ENCODE results near the gene GYG2.

Gene GYG2

DNA sequence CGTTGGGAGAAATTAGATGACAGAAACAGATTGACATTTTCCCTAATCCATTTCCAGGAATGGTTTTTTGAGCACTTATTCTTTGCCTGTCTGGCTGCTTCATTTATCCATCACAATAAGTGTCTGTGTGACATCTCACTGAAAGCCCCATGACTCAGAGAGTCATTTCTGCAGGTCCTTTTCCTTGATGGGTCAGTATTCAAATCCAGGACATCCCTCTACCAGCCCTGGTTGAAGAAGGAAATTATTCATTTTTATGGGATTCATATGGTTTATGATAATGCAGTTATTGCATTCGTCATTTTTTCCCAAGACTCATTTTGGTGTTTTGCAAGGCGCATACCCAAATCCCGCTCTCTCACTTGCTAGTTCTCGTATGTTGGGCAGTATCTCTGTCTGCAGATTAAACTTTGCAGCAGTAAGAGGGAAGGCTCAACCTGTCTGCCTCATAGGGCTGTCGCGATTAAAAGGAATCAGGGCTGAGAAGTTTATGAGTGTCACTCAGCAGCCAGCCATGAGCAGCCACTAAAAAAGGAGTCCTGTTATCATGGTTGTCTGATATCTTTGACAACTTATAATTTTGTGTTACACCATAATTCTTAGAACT is 44.0 kb downstream of the GYG2 start:
- no peak for DNase-seq (ENCODE audit: low read depth, low spot score)
- peak overlapping the region; percentile 96 for H3K27ac ChIP-seq
- H3K9me3 ChIP-seq (ENCODE audit: low read depth, low read length), result no peaks in the 10 kb centered on the region
- no peaks in the 10 kb centered on the region; the same call in 1 of the 2 replicates for H3K36me3 ChIP-seq (ENCODE audit: insufficient read depth, low read length)
- H3K4me3 ChIP-seq, result peak overlapping the region; percentile 73
- H3K9ac ChIP-seq (ENCODE audit: insufficient read length), result peak overlapping the region; percentile 58
- no peak for TF ChIP-seq FOXP2 (optimal IDR thresholded peaks at IDR 0.05; ENCODE audit: control extremely low read depth, extremely low read length, insufficient read depth)
- no peak for TF ChIP-seq POLR2AphosphoS5 (IDR thresholded peaks at IDR 0.05; ENCODE audit: borderline replicate concordance, low read depth, low read length)
- TF ChIP-seq EZH2 (IDR thresholded peaks at IDR 0.05), result no peak

DNA sequence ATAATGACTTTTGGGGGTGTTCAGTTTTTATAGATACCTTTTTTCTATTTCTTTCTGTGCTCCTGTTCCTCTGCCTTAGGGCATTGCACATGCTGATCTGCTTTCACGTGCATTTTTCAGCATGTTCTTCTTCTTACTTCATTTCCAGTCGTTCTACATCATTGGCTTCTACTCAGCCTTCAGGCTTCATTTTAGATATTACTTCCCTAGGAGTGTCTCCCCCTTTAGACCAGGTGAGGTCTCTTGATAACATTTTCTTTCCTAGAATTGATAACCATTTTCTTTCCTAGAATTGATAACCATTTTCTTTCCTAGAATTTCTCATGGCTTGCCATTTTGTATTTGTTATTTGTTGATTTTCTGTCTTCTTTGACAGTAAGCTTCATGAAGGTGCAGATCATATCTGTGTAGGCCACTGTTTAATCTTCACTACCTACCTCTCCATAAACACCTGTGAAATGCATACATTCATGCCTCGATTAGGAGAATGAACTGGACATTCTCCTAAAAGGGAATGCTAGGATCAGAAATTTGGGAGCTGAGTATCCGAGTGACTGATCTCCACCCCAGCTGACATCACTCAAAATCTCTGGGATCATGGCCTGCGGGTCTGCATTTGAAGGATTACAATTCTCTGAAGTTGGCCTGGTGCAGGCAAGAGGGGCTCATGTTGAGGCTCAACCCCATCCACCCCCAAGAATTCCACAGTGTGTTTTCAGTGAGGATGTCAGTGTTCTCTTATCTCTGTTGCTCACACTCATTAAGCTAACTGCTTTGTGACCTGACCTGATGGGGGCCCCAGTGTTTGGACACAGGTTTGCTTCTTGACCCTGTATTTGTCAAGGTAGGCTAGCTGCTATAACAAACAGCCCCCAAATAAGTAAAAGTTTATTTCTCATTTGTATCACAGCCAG is 45.7 kb downstream of the GYG2 start:
- TF ChIP-seq EZH2 (IDR thresholded peaks at IDR 0.05) (no peak), FOXP2 (optimal IDR thresholded peaks at IDR 0.05; ENCODE audit: control extremely low read depth, extremely low read length, insufficient read depth) (no peak), POLR2AphosphoS5 (IDR thresholded peaks at IDR 0.05; ENCODE audit: borderline replicate concordance, low read depth, low read length) (no peak)
- H3K9me3 ChIP-seq (ENCODE audit: low read depth, low read length), result no peaks in the 10 kb centered on the region
- H3K4me3 ChIP-seq, result no peak overlapping the region
- no peak for DNase-seq (ENCODE audit: low read depth, low spot score)
- H3K9ac ChIP-seq (ENCODE audit: insufficient read length), result no peak overlapping the region
- H3K27ac ChIP-seq, result no peak overlapping the region
- no peaks in the 10 kb centered on the region; the same call in 1 of the 2 replicates for H3K36me3 ChIP-seq (ENCODE audit: insufficient read depth, low read length)

DNA sequence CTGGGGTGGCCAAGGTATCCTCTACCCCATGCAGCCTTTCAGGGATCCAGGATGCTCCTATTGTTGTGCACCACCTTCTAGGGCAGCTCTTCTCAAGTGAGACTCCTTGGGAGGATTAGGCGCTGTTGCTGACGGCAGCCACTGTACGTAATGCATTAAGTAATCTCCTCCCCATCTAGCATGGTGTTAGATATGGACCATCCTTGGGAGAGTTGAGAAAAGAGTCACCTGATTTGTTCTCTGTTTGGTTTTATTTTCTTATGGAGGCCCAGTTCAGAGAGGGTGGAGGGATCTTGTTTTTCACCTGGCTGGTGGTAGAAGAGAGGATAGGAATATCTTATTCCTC is 46.4 kb downstream of the GYG2 start:
- TF ChIP-seq POLR2AphosphoS5 (IDR thresholded peaks at IDR 0.05; ENCODE audit: borderline replicate concordance, low read depth, low read length), result no peak
- TF ChIP-seq EZH2 (IDR thresholded peaks at IDR 0.05), result no peak
- no peak for TF ChIP-seq FOXP2 (optimal IDR thresholded peaks at IDR 0.05; ENCODE audit: control extremely low read depth, extremely low read length, insufficient read depth)
- Histone ChIP-seq H3K36me3 (ENCODE audit: insufficient read depth, low read length) (no peaks in the 10 kb centered on the region; the same call in 1 of the 2 replicates), H3K9ac (ENCODE audit: insufficient read length) (no peak overlapping the region), H3K4me3 (no peak overlapping the region), H3K9me3 (ENCODE audit: low read depth, low read length) (no peaks in the 10 kb centered on the region), H3K27ac (no peak overlapping the region)
- DNase-seq (ENCODE audit: low read depth, low spot score), result no peak

DNA sequence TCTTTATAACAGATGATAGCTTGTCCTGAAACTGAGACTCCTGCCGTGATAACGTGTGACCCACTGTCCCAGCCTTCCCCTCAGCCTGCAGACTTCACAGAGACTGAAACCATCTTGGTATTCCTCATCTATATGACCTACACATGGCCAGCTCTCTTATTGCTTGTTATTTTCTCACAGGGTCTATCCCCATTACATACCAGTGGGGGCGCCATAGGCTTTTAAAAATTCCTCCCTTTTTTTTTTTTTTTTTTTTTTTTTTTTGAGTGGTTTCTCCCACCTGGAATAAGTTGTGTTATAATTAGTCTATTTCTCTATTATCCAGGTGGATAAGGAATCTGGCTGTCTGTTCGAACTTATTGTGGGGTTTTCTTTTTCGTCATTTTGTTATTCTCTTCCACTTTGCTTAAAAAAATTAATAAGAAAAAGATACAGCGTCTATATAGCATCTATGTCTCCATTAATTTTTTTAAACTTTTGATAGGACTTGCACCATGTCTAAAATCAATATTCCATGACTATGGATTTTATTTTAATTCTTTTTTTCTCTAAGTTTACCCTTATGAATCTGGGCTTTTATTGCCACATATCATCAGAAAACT is 47.2 kb downstream of the GYG2 start:
- H3K9me3 ChIP-seq (ENCODE audit: low read depth, low read length), result no peaks in the 10 kb centered on the region
- DNase-seq (ENCODE audit: low read depth, low spot score), result no peak

DNA sequence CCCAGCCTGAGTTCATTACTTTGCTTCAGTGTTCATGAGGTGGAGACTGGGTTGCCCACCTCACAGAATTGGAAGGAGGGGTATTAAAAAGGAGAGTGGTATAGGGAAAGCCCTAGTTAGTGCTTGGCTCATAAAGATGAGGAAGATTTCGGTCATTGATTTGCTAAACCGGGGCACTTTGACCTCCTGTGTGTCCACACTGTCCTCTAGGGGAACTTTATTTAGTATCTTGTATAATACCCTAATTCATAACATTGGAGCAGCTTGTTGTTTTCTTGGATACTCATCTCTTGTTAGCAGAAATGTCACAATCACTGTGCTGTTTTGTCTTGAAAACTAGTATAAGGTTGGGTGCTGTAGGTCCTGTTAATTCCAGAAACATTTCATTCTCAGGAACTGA is 49.8 kb downstream of the GYG2 start:
- Histone ChIP-seq H3K27ac (no peak overlapping the region), H3K36me3 (ENCODE audit: insufficient read depth, low read length) (no peaks in the 10 kb centered on the region; the same call in 1 of the 2 replicates), H3K9me3 (ENCODE audit: low read depth, low read length) (no peaks in the 10 kb centered on the region), H3K9ac (ENCODE audit: insufficient read length) (no peak overlapping the region), H3K4me3 (no peak overlapping the region)
- TF ChIP-seq FOXP2 (optimal IDR thresholded peaks at IDR 0.05; ENCODE audit: control extremely low read depth, extremely low read length, insufficient read depth), result no peak
- no peak for TF ChIP-seq EZH2 (IDR thresholded peaks at IDR 0.05)
- no peak for TF ChIP-seq POLR2AphosphoS5 (IDR thresholded peaks at IDR 0.05; ENCODE audit: borderline replicate concordance, low read depth, low read length)
- DNase-seq (ENCODE audit: low read depth, low spot score), result no peak

More for the DNA sequence above, 47.2 kb downstream of the GYG2 start:
- H3K36me3 ChIP-seq (ENCODE audit: insufficient read depth, low read length), result no peaks in the 10 kb centered on the region; the same call in 1 of the 2 replicates
- no peak overlapping the region for H3K4me3 ChIP-seq
- peak overlapping the region; percentile 46; the same call in 1 of the 2 replicates for H3K27ac ChIP-seq
- H3K9ac ChIP-seq (ENCODE audit: insufficient read length), result no peak overlapping the region
- TF ChIP-seq EZH2 (IDR thresholded peaks at IDR 0.05) (no peak), FOXP2 (optimal IDR thresholded peaks at IDR 0.05; ENCODE audit: control extremely low read depth, extremely low read length, insufficient read depth) (no peak), POLR2AphosphoS5 (IDR thresholded peaks at IDR 0.05; ENCODE audit: borderline replicate concordance, low read depth, low read length) (no peak)

DNA sequence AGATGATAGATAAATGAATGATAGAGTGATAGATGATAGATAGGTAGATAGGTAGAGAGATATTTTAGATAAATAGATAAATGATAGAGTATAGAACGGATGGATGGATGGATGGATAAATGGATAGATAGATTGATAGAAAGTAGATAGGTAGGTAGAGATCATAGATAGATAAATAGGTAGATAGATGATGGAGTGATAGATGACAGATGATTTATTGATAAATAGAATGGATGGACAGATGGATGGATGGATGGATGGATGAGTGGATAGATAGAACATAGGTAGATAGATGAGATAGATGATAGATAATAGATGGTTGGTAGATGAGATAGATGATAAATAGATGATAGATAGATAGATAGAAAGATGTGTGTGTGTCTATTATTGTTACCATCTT is 50.9 kb downstream of the GYG2 start:
- Histone ChIP-seq H3K9me3 (ENCODE audit: low read depth, low read length) (no peaks in the 10 kb centered on the region), H3K9ac (ENCODE audit: insufficient read length) (no peak overlapping the region), H3K27ac (no peak overlapping the region), H3K36me3 (ENCODE audit: insufficient read depth, low read length) (no peaks in the 10 kb centered on the region; the same call in 1 of the 2 replicates), H3K4me3 (no peak overlapping the region)
- no peak for DNase-seq (ENCODE audit: low read depth, low spot score)
- TF ChIP-seq FOXP2 (optimal IDR thresholded peaks at IDR 0.05; ENCODE audit: control extremely low read depth, extremely low read length, insufficient read depth), result no peak
- TF ChIP-seq EZH2 (IDR thresholded peaks at IDR 0.05), result no peak
- no peak for TF ChIP-seq POLR2AphosphoS5 (IDR thresholded peaks at IDR 0.05; ENCODE audit: borderline replicate concordance, low read depth, low read length)

DNA sequence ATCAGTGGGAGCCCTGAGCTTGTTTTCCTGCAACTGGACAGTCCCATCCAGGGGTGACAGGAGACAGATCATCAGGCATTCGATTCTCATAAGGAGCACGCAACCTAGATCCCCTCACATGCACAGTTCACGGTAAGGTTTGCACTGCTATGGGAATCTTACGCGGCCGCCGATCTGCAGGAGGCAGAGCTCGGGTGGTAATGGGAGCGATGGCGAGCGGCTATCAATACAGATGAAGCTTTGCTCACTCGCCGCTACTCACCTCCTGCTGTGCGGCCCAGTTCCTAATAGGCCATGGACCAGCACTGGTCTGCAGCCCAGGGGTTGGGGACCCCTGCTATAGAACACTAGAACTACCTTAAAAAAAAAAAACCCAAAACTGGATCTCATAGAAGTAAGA is 55.0 kb downstream of the GYG2 start:
- no peak for DNase-seq (ENCODE audit: low read depth, low spot score)
- no peak overlapping the region for H3K9ac ChIP-seq (ENCODE audit: insufficient read length)
- H3K4me3 ChIP-seq, result no peak overlapping the region
- no peaks in the 10 kb centered on the region; the same call in 1 of the 2 replicates for H3K36me3 ChIP-seq (ENCODE audit: insufficient read depth, low read length)
- no peak for TF ChIP-seq EZH2 (IDR thresholded peaks at IDR 0.05)
- no peak overlapping the region for H3K27ac ChIP-seq
- H3K9me3 ChIP-seq (ENCODE audit: low read depth, low read length), result no peaks in the 10 kb centered on the region

DNA sequence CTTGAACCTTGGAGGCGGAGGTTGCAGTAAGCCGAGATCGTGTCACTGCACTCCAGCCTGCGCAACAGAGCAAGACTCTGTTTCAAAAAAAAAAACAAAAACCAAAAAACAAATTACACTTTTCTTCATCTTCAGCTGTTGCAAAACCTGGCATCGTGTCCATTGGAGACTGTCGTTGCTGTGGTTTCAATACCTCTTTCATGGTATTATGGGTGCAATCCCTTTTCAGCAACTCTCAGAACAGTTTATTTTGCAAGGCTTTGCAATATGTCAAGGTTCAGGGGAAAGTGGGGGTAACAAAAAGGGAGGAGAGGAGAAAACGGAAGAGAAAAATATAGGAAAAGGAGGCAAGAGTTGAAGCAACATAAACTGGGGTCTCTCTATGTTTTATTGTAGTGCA is 59.6 kb downstream of the GYG2 start:
- no peak overlapping the region for H3K27ac ChIP-seq
- H3K9me3 ChIP-seq (ENCODE audit: low read depth, low read length), result no peaks in the 10 kb centered on the region
- H3K9ac ChIP-seq (ENCODE audit: insufficient read length), result no peak overlapping the region
- no peak overlapping the region for H3K4me3 ChIP-seq
- no peak for TF ChIP-seq EZH2 (IDR thresholded peaks at IDR 0.05)
- no peak for TF ChIP-seq FOXP2 (optimal IDR thresholded peaks at IDR 0.05; ENCODE audit: control extremely low read depth, extremely low read length, insufficient read depth)
- no peaks in the 10 kb centered on the region for H3K36me3 ChIP-seq (ENCODE audit: insufficient read depth, low read length)
- DNase-seq (ENCODE audit: low read depth, low spot score), result no peak
